Brain microvascular endothelial cell (primary cell): Measurements from ENCODE around the gene GNG12.

Experiments
- DNase-seq: peaks from one replicate; pipeline ENCODE4 v3.0.0-alpha.2; 2020
- H3K27ac ChIP-seq: fragments of 250-450 bp; sonication (Bioruptor Pico); 2 replicates; pipeline ENCODE4 v1.5.1; 2020; ENCODE audit warnings: mild to moderate bottlenecking, moderate library complexity
- H3K27me3 ChIP-seq: fragments of 250-450 bp; sonication (Bioruptor Pico); replicated peaks from 2 replicates; pipeline ENCODE4 v1.5.1; 2020; ENCODE audit warnings: mild to moderate bottlenecking
- H3K36me3 ChIP-seq: fragments of 250-450 bp; sonication (Bioruptor Pico); replicated peaks from 2 replicates; pipeline ENCODE4 v1.5.1; 2020; ENCODE audit warnings: mild to moderate bottlenecking
- H3K4me3 ChIP-seq: 2 replicates; pipeline ENCODE4 v1.5.1; 2011; ENCODE audit warnings: low read depth, mild to moderate bottlenecking, control low read depth, low read length, moderate library complexity
- in situ Hi-C: cut with HindIII; loops from 2 replicates; pipeline ENCODE4 v1.10.0; 2017; ENCODE audit warnings: low sequenced_read_pairs, low pct_ligation_motif_present
- TF ChIP-seq, protein P1 (sequence below): IDR thresholded peaks from 2 replicates; pipeline ENCODE4 v1.5.1; 2011; ENCODE audit warnings: low read depth, mild to moderate bottlenecking, moderate library complexity, low read length, control low read depth, inconsistent platforms; ENCODE audit errors: missing control alignments

GNG12 gene

DNA sequence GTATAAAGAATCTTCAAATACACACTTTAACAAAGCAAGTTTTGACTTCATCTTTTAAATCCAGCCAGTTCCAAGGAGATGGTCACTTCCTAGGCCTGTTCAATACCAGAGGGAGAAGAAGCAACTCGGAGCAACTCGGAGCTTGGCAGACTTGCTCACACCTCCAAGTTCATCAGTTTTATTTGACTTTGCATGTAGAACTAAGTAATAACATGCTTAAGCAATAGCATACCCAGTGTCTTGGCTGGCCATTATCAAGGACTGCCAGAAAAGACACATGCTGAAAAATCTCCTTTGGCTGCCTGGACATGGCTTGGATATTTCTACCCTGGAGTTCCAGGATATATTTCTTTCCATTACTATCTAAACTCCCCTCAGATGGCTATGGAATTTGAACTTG lies 52.6 kb downstream of the GNG12 start:
- in situ Hi-C loops = no loop called here
- DNase-seq = no peak
- no peak overlapping the region for H3K27ac ChIP-seq
- H3K4me3 ChIP-seq = no peak overlapping the region
- no peaks in the 10 kb centered on the region for H3K27me3 ChIP-seq
- TF ChIP-seq, protein P1, sequence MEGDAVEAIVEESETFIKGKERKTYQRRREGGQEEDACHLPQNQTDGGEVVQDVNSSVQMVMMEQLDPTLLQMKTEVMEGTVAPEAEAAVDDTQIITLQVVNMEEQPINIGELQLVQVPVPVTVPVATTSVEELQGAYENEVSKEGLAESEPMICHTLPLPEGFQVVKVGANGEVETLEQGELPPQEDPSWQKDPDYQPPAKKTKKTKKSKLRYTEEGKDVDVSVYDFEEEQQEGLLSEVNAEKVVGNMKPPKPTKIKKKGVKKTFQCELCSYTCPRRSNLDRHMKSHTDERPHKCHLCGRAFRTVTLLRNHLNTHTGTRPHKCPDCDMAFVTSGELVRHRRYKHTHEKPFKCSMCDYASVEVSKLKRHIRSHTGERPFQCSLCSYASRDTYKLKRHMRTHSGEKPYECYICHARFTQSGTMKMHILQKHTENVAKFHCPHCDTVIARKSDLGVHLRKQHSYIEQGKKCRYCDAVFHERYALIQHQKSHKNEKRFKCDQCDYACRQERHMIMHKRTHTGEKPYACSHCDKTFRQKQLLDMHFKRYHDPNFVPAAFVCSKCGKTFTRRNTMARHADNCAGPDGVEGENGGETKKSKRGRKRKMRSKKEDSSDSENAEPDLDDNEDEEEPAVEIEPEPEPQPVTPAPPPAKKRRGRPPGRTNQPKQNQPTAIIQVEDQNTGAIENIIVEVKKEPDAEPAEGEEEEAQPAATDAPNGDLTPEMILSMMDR = no peak
- peaks cover 8% of the 10 kb centered on the region for H3K36me3 ChIP-seq

DNA sequence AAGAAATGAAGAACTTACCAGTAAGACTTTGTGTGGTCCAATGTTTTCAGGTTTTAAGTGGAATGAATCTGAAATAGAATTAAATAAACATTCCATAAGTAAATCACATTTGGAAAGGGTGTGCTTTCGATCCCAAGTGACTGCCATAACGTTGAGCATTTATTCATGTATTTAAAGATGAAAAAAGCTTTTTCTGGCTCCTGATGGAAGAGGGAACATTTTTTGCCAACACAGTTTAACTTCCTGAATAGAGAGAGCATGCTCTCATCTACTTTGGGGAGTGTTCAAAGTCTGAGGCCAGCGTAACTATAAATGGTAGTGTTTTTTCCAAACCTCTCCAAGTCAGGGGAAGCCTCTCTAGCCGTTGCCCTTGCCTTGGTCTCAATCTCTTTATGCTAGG lies 55.8 kb downstream of the GNG12 start:
- in situ Hi-C loops = no loop called here
- H3K36me3 ChIP-seq = peaks cover 19% of the 10 kb centered on the region
- no peak overlapping the region for H3K4me3 ChIP-seq
- no peak overlapping the region for H3K27ac ChIP-seq
- TF ChIP-seq, protein P1 = no peak
- no peak for DNase-seq
- H3K27me3 ChIP-seq = no peaks in the 10 kb centered on the region

DNA sequence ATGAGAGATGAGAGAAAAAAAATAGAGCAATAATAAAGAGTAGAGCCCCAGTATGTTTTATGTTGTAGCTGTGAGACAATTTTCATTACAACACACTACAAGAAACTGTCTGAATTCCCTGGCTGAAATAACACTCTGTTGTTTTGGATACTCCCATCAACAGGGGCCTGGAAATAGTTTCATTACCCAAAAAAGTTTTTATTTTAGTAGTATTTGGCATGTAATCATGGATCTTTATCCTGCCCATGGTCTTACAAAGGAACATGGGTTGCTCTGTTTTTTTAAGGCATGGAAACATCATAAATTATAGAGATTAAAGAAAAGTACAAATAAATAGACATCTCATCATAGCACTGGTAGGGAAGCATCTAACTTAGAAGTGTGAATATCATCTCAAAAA lies 56.3 kb downstream of the GNG12 start:
- no peaks in the 10 kb centered on the region for H3K27me3 ChIP-seq
- TF ChIP-seq, protein P1 = no peak
- no peak for DNase-seq
- no peak overlapping the region for H3K4me3 ChIP-seq
- in situ Hi-C loops = no loop called here
- peaks cover 19% of the 10 kb centered on the region for H3K36me3 ChIP-seq
- no peak overlapping the region for H3K27ac ChIP-seq

DNA sequence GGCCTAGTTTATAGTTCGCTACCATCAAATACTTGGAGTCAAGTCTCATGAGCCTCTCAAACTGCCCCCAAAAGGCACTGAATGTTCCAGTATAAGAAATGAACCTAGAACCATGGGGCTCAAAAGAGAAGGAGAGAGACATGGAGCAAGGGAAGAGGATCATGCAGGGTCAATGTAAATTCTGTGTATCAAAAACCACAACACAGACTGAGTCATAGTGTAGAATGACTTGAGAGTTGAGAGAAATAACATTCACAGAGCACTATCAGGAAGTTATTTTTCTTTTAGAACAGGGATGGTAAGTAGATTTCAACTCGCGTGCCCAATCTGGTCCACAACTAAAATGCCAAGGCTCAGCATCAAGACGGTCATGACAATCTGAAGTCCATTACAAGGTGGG lies 59.8 kb downstream of the GNG12 start:
- H3K4me3 ChIP-seq = no peak overlapping the region
- H3K27ac ChIP-seq = peak overlapping the region; percentile 74
- DNase-seq = peak; percentile 25
- H3K36me3 ChIP-seq = peaks cover 27% of the 10 kb centered on the region
- H3K27me3 ChIP-seq = no peaks in the 10 kb centered on the region
- in situ Hi-C loops = loop anchor here (25.0 kb wide), 1 partner anchor 236 kb away; no protein-coding TSS in a partner anchor
- TF ChIP-seq, protein P1 = no peak

DNA sequence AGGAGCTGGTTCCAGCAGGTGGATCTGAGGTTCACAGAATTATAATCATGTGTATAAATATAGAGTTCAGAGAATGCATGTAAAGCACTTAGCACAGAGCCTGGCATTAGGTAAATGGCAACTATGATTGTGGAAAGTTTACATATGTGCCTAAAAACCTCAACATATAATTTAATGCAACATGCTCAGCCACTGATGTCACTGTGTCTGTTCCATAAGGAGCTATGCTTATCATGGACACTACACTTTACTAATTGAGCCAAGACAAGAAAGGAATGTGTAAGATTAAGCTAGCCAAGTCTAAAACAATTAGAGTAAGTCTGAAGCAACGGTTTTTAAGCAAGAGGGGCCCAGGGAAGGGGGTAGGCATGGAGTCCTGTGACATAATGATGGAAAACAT lies 61.5 kb downstream of the GNG12 start:
- TF ChIP-seq, protein P1 = no peak
- H3K4me3 ChIP-seq = no peak overlapping the region
- H3K27me3 ChIP-seq = no peaks in the 10 kb centered on the region
- H3K36me3 ChIP-seq = peaks cover 29% of the 10 kb centered on the region
- DNase-seq = no peak
- H3K27ac ChIP-seq = peak overlapping the region; percentile 46
- in situ Hi-C loops = loop anchor here (25.0 kb wide), 1 partner anchor 234 kb away; no protein-coding TSS in a partner anchor

DNA sequence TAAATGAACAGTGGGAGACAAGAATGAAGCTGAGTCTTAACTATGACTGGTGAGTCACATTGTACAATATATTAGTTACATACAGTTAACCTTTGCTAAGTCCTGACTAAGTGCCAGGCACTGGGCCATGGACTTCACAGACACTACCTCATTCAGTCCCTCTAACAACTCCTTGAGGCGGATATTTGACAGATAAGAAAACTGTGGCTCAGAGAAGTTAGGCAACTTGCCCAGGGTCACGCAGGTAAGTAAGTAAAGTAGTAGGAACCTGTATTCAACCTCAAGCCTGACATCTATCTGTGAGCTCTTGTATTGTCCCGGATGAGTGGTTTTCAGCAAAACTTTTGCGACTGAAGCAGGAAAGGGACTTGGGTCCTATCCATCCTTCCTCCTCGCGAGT lies 62.1 kb downstream of the GNG12 start:
- peak; percentile 89 for DNase-seq
- Histone ChIP-seq H3K36me3 (peaks cover 26% of the 10 kb centered on the region), H3K27me3 (no peaks in the 10 kb centered on the region), H3K4me3 (no peak overlapping the region), H3K27ac (peak overlapping the region; percentile 46)
- in situ Hi-C loops = loop anchor here (25.0 kb wide), 1 partner anchor 234 kb away; no protein-coding TSS in a partner anchor
- TF ChIP-seq, protein P1 = peak; percentile 42
